Kidney epithelial cell (primary cell): ENCODE measurements around the gene LTB. TPM values are rescaled to one million over a fixed set of nuclear protein-coding genes. Genes with fewer than 3 reads are reported as not detected.

Source experiments
- DNase-seq: peaks from one replicate; pipeline ENCODE4 v3.0.0-alpha.2; 2010; ENCODE audit warnings: low read depth
- H3K27me3 ChIP-seq: 2 replicates; pipeline ENCODE4 v1.6.0; 2011; ENCODE audit warnings: low read length; ENCODE audit not compliant: control insufficient read depth, insufficient read depth
- H3K36me3 ChIP-seq: 2 replicates; pipeline ENCODE4 v1.5.1; 2011; ENCODE audit warnings: low read length; ENCODE audit not compliant: control insufficient read depth, insufficient read depth
- H3K4me3 ChIP-seq: 2 replicates; pipeline ENCODE4 v1.5.1; 2011; ENCODE audit warnings: low read depth, mild to moderate bottlenecking, control low read depth, low read length
- CTCF ChIP-seq: IDR thresholded peaks from 2 replicates; pipeline ENCODE4 v1.5.1; 2011; ENCODE audit warnings: mild to moderate bottlenecking, moderate library complexity, low read length, control low read depth, inconsistent platforms; ENCODE audit not compliant: insufficient read depth, poor library complexity, severe bottlenecking
- total RNA-seq: library from RNA; depleted of rRNA; stranded (reverse); fragments of >200 nt; gene quantifications from 2 replicates; pipeline ENCODE4 v1.2.3, GENCODE V29; 2015

The LTB gene
- total RNA-seq, 1 donor from 2014 or later: 21.4 TPM

GRCh38 chr6:31620586-31621319, 38.5 kb upstream of the LTB start, which contains the start of gene PRRC2A:
Gene PRRC2A, plus strand, starts transcription at chr6:31620715. Its CDS starts 2,075 bp downstream, at chr6:31622790.
- no peak for TF ChIP-seq CTCF
- H3K36me3 ChIP-seq: peaks cover 6% of the 10 kb centered on the region
- H3K4me3 ChIP-seq: peak within 1 kb of the TSS; percentile 100
- no peaks in the 10 kb centered on the region for H3K27me3 ChIP-seq
- DNase-seq: no peak

- peak; percentile 93 for DNase-seq
- Histone ChIP-seq H3K4me3 (peak overlapping the region; percentile 84), H3K27me3 (no peaks in the 10 kb centered on the region), H3K36me3 (peaks cover 2% of the 10 kb centered on the region)
- TF ChIP-seq CTCF: no peak
These were observed 37.8 kb upstream of the LTB start for GRCh38 chr6:31619805-31620585.

- no peak for TF ChIP-seq CTCF
- DNase-seq: no peak
- no peak overlapping the region for H3K4me3 ChIP-seq
These were observed 34.8 kb upstream of the LTB start for GRCh38 chr6:31617010-31617409.

GRCh38 chr6:31615748-31616147, 33.5 kb upstream of the LTB start:
- no peaks in the 10 kb centered on the region for H3K36me3 ChIP-seq
- no peaks in the 10 kb centered on the region for H3K27me3 ChIP-seq
- TF ChIP-seq CTCF: no peak
- H3K4me3 ChIP-seq: no peak overlapping the region
- no peak for DNase-seq

More at GRCh38 chr6:31617010-31617409, 34.8 kb upstream of the LTB start:
- no peaks in the 10 kb centered on the region for H3K27me3 ChIP-seq
- no peaks in the 10 kb centered on the region for H3K36me3 ChIP-seq

- Histone ChIP-seq H3K4me3 (no peak within 1 kb of the TSS), H3K27me3 (no peaks in the 10 kb centered on the region), H3K36me3 (no peaks in the 10 kb centered on the region)
- no peak for DNase-seq
- TF ChIP-seq CTCF: no peak
These were observed 32.7 kb upstream of the LTB start, which contains the start of gene AIF1 for GRCh38 chr6:31614684-31615578. Gene AIF1, plus strand, starts transcription at chr6:31615234. Its CDS starts 96 bp downstream, at chr6:31615330.
